ENCODE data around the gene SSPN.

The SSPN gene

DNA sequence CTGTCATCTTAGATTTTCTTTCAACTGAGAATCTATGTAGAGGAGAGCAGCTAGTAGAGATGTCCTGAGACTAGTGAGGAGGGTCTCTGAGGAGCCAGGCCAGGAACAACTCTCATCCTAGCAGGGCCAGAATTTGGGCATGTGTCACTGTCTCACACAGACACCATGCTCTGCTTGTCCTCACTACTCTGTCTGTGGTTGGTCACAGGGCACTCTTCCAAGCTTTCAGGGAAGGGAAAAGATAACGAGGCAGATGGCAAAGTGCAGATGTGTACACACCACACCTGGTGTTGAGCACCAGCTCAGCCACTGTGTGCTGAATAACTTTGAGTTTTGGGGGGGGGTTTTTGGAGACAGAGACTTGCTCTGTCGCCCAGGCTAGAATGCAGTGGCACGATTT, 2.5 kb downstream of the SSPN start:
- Mint-ChIP-seq H3K4me1 (no peaks in the 10 kb centered on the region), H3K27me3 (ENCODE audit: low read depth, poor library complexity) (peaks cover 40% of the 10 kb centered on the region), H3K9me3 (no peaks in the 10 kb centered on the region), H3K4me3 (no peak overlapping the region), H3K27ac (no peak overlapping the region), H3K36me3 (ENCODE audit: low read depth) (no peaks in the 10 kb centered on the region)
- no peak for TF ChIP-seq CTCF (IDR thresholded peaks at IDR 0.05)
- no peak for DNase-seq

DNA sequence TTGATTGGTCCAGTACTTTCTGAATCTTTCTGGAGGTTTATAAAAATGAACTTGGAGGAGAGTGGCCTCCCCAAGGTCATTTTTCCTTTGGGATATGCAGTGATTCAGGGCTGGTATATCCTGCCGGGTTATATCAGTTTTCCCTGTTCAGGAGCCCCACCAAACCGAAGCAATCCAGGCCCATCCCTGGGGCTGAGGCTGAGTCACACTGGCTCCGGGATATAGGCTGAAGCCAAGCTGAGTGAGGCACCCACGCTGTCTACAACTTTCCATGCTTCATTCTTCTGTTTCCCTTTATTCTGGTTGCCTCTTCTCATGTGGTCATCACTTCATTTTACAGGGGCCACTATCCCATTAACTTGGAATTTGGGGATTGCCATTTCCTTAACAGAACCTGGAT, 3.4 kb downstream of the SSPN start:
- Mint-ChIP-seq H3K27me3 (ENCODE audit: low read depth, poor library complexity) (peaks cover 40% of the 10 kb centered on the region), H3K9me3 (no peaks in the 10 kb centered on the region), H3K4me3 (no peak overlapping the region), H3K4me1 (no peaks in the 10 kb centered on the region), H3K36me3 (ENCODE audit: low read depth) (no peaks in the 10 kb centered on the region), H3K27ac (no peak overlapping the region)
- DNase-seq = no peak
- TF ChIP-seq CTCF (IDR thresholded peaks at IDR 0.05) = no peak

DNA sequence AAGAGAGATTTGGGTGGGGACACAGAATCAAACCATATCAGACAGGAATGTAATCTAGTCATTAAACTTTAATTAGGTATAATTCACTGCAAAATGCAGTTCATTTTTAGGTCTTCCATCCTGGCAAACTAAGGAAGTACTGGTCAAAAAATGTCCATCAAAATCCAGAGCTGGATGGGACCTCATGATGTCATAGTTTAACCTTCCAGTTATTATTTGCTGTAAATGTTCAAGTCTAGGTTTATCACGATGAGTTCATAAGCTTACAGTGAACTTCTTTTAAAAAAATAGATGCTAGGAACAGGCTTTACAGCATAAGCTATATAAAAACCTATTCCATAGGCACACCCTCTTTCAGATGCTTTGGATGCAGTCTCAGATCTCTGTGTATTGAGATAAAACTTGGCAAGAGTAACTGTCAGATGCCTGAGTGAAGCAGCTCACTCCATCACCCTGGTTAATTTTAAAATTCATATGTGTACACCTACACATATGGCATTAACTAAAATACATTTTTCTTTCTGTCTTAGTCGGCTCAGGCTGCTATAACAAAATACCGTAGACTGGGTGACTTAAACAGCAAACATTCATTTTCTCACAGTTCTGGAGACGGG, 7.9 kb downstream of the SSPN start:
- Mint-ChIP-seq H3K4me1 (no peaks in the 10 kb centered on the region), H3K27me3 (ENCODE audit: low read depth, poor library complexity) (peaks cover 23% of the 10 kb centered on the region)
- TF ChIP-seq CTCF (IDR thresholded peaks at IDR 0.05) = no peak

GRCh38 chr12:26204612-26205289, 9.4 kb downstream of the SSPN start:
- Mint-ChIP-seq H3K4me3 (no peak overlapping the region), H3K4me1 (no peaks in the 10 kb centered on the region), H3K27ac (no peak overlapping the region), H3K9me3 (no peaks in the 10 kb centered on the region), H3K27me3 (ENCODE audit: low read depth, poor library complexity) (peaks cover 24% of the 10 kb centered on the region), H3K36me3 (ENCODE audit: low read depth) (no peaks in the 10 kb centered on the region)
- no peak for TF ChIP-seq CTCF (IDR thresholded peaks at IDR 0.05)
- DNase-seq = no peak

More for the DNA sequence above, 7.9 kb downstream of the SSPN start:
- Mint-ChIP-seq H3K9me3 (no peaks in the 10 kb centered on the region), H3K4me3 (no peak overlapping the region), H3K27ac (no peak overlapping the region), H3K36me3 (ENCODE audit: low read depth) (no peaks in the 10 kb centered on the region)
- no peak for DNase-seq

DNA sequence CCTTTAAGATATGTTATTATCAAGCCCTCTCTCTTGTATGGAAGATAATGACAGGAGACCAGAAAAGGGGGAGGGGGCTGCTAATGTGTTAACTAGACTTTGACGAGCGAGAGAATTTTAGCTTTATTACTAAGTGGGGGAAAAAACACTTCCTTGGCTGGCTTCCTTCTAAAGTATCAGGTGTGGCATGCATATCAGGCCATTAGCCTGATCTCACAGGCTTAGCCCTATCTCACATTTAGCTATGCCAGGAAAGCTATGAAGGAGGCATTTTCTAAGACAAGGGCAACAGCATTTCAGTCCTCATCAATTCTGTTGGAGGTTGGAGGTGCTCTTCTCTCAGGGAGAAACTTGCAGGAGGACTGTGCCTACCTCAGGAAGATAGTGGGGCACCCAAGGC, 9.9 kb downstream of the SSPN start:
- H3K4me3 Mint-ChIP-seq = no peak overlapping the region
- no peaks in the 10 kb centered on the region for H3K36me3 Mint-ChIP-seq (ENCODE audit: low read depth)
- H3K9me3 Mint-ChIP-seq = no peaks in the 10 kb centered on the region
- no peak for DNase-seq
- peaks cover 24% of the 10 kb centered on the region for H3K27me3 Mint-ChIP-seq (ENCODE audit: low read depth, poor library complexity)
- no peaks in the 10 kb centered on the region for H3K4me1 Mint-ChIP-seq
- no peak for TF ChIP-seq CTCF (IDR thresholded peaks at IDR 0.05)
- H3K27ac Mint-ChIP-seq = no peak overlapping the region

- Mint-ChIP-seq H3K27me3 (ENCODE audit: low read depth, poor library complexity) (peaks cover 24% of the 10 kb centered on the region), H3K36me3 (ENCODE audit: low read depth) (no peaks in the 10 kb centered on the region), H3K9me3 (no peaks in the 10 kb centered on the region), H3K27ac (no peak overlapping the region), H3K4me1 (no peaks in the 10 kb centered on the region), H3K4me3 (no peak overlapping the region)
- TF ChIP-seq CTCF (IDR thresholded peaks at IDR 0.05) = no peak
- DNase-seq = no peak
These were observed 10.6 kb downstream of the SSPN start for GRCh38 chr12:26205941-26206340.

All from nephron progenitor cell (in vitro differentiated cells).